HEK293T (cell line): ENCODE data around the gene MIOX.

ENCODE experiments used
- BHLHE40 ChIP-seq: fragments of 450-650 bp; IDR thresholded peaks from 2 replicates; pipeline ENCODE4 v1.6.1; 2016; ENCODE audit warnings: mild to moderate bottlenecking, moderate library complexity, borderline replicate concordance
- CTBP1 ChIP-seq: fragments of 450-650 bp; IDR thresholded peaks from 2 replicates; pipeline ENCODE4 v1.6.1; 2016; ENCODE audit warnings: borderline replicate concordance
- ELF4 ChIP-seq: fragments of 450-650 bp; IDR thresholded peaks from 2 replicates; pipeline ENCODE4 v1.6.1; 2017; ENCODE audit warnings: antibody characterized with exemption
- FOXA1 ChIP-seq: fragments of 450-650 bp; IDR thresholded peaks from 2 replicates; pipeline ENCODE4 v1.6.1; 2016; ENCODE audit warnings: mild to moderate bottlenecking
- NFRKB ChIP-seq: fragments of 450-650 bp; IDR thresholded peaks from 2 replicates; pipeline ENCODE4 v1.6.1; 2016; ENCODE audit warnings: mild to moderate bottlenecking, moderate library complexity
- SP1 ChIP-seq: fragments of 450-650 bp; IDR thresholded peaks from 2 replicates; pipeline ENCODE4 v1.6.1; 2017
- SUZ12 ChIP-seq: fragments of 450-650 bp; IDR thresholded peaks from 2 replicates; pipeline ENCODE4 v1.6.1; 2016; ENCODE audit warnings: mild to moderate bottlenecking
- TARDBP ChIP-seq: fragments of 450-650 bp; IDR thresholded peaks from 2 replicates; pipeline ENCODE4 v1.6.1; 2016
- ZNF384 ChIP-seq: fragments of 450-650 bp; IDR thresholded peaks from 2 replicates; pipeline ENCODE4 v1.6.1; 2016
- TF ChIP-seq, protein P1 (sequence below): fragments of 450-650 bp; IDR thresholded peaks from 2 replicates; pipeline ENCODE4 v1.6.1; 2016

GRCh38 chr22:50498322-50498890, 11.7 kb downstream of the MIOX start:
- TF ChIP-seq SP1 = no peak
- TF ChIP-seq CTBP1 = no peak
- no peak for TF ChIP-seq TARDBP
- TF ChIP-seq ELF4 = no peak
- no peak for TF ChIP-seq FOXA1
- TF ChIP-seq, protein P1, sequence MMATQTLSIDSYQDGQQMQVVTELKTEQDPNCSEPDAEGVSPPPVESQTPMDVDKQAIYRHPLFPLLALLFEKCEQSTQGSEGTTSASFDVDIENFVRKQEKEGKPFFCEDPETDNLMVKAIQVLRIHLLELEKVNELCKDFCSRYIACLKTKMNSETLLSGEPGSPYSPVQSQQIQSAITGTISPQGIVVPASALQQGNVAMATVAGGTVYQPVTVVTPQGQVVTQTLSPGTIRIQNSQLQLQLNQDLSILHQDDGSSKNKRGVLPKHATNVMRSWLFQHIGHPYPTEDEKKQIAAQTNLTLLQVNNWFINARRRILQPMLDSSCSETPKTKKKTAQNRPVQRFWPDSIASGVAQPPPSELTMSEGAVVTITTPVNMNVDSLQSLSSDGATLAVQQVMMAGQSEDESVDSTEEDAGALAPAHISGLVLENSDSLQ = no peak
- TF ChIP-seq NFRKB = no peak
- TF ChIP-seq BHLHE40 = no peak
- TF ChIP-seq SUZ12 = no peak
- TF ChIP-seq ZNF384 = no peak
